ENCODE measurements around the gene SH3RF1.

GRCh38 chr4:169201222-169202144 lies 69.3 kb downstream of the SH3RF1 start:
- TF ChIP-seq CTCF (IDR thresholded peaks at IDR 0.05), result no peak
- TF ChIP-seq POLR2AphosphoS5 (IDR thresholded peaks at IDR 0.05), result no peak
- TF ChIP-seq EP300 (IDR thresholded peaks at IDR 0.05), result no peak
- TF ChIP-seq POLR2A (IDR thresholded peaks at IDR 0.05), result no peak

Data from sigmoid colon (tissue), 4 donors.